HCT116 (cell line): Measurements from ENCODE around the gene DNAL4. TPM values are rescaled to one million over a fixed set of nuclear protein-coding genes. Genes with fewer than 3 reads are reported as not detected.

Source experiments
- ATAC-seq: fragments of 200-7000 bp; cut with Tn5 transposase; 2 replicates; pipeline ENCODE4 v1.9.1; 2020; ENCODE audit warnings: mild to moderate bottlenecking, moderate library complexity
- BruUV-seq: library from RNA; stranded (reverse); fragments of 400-500 nt; replicated peaks from 2 replicates; lab custom pipeline; 2021; lab: Mats Ljungman, UMichigan
- CTCF ChIA-PET: fragments of 300-600 bp; sonication (Branson Sonifier 250); formaldehyde crosslinking; loops from one replicate; lab custom pipeline; 2021; ENCODE audit warnings: antibody characterized with exemption; lab: Charles Lee
- POLR2A ChIA-PET: fragments of 300-600, 350-600 bp; sonication (Branson Sonifier 250); formaldehyde crosslinking; loops from one replicate; lab custom pipeline; 2021; ENCODE audit warnings: antibody characterized with exemption; lab: Charles Lee
- RAD21 ChIA-PET, 2 experiments: fragments of 300-600 bp; sonication (Branson Sonifier 250); formaldehyde crosslinking; loops; one replicate each; lab custom pipeline; 2023; ENCODE audit warnings: low total read pairs in 2 of 2; ENCODE audit not compliant: uncharacterized antibody in 2 of 2, unreplicated experiment in 2 of 2, low non-redundant PET in 1 of 2; lab: Charles Lee
- DNase-seq: peaks from one replicate; pipeline ENCODE4 v3.0.0-alpha.2; 2010; ENCODE audit warnings: low read depth, low spot score
- H2AFZ ChIP-seq: fragments of 200-600 bp; shearing (Covaris generic), sonication (generic); 2 replicates; pipeline ENCODE4 v1.6.1; 2017; ENCODE audit warnings: low read depth, mixed run types, mixed read lengths, antibody characterized with exemption, low read length; ENCODE audit not compliant: poor library complexity, severe bottlenecking
- H3K27ac ChIP-seq: 2 replicates; pipeline ENCODE4 v1.5.1; 2012; ENCODE audit warnings: low read depth, low read length
- H3K27me3 ChIP-seq: fragments of 200-600 bp; sonication (generic); 2 replicates; pipeline ENCODE4 v1.6.1; 2016; ENCODE audit warnings: mixed run types, low read length, mixed read lengths; ENCODE audit not compliant: insufficient read depth
- H3K36me3 ChIP-seq, 2 experiments: fragments of 200-500 bp in 1 of 2; fragments of 200-600 bp in 1 of 2; sonication (Bioruptor generic) in 1 of 2; sonication (generic) in 1 of 2; 2 replicates each; pipeline versions ENCODE4 v1.5.1 to v1.6.1; 2014 to 2016; ENCODE audit warnings: low read length in 2 of 2, inconsistent platforms in 1 of 2, mixed read lengths in 1 of 2, mixed run types in 1 of 2; ENCODE audit not compliant: insufficient read depth in 2 of 2, control insufficient read depth in 1 of 2
- H3K4me1 ChIP-seq, 2 experiments: fragments of 200-600 bp in 1 of 2; sonication (generic) in 1 of 2; 2 replicates each; pipeline versions ENCODE4 v1.5.1 to v1.6.1; 2012 to 2017; ENCODE audit warnings: low read length in 2 of 2, inconsistent platforms in 1 of 2, mild to moderate bottlenecking in 1 of 2, mixed read lengths in 1 of 2, mixed run types in 1 of 2, moderate library complexity in 1 of 2; ENCODE audit not compliant: insufficient read depth in 2 of 2, control insufficient read depth in 1 of 2
- H3K4me2 ChIP-seq: fragments of 200-600 bp; sonication (generic); 2 replicates; pipeline ENCODE4 v1.6.1; 2017; ENCODE audit warnings: mixed run types, low read length, mixed read lengths
- H3K4me3 ChIP-seq, 2 experiments: fragments of 200-600 bp in 1 of 2; sonication (generic) in 1 of 2; replicated peaks in 1 of 2; 2 replicates each; pipeline ENCODE4 v1.5.1; 2011 to 2016; ENCODE audit warnings: low read length in 2 of 2, control low read depth in 1 of 2, low read depth in 1 of 2, mild to moderate bottlenecking in 1 of 2, mixed read lengths in 1 of 2, mixed run types in 1 of 2
- H3K79me2 ChIP-seq: fragments of 200-600 bp; sonication (generic); 2 replicates; pipeline ENCODE4 v1.6.1; 2017; ENCODE audit warnings: mild to moderate bottlenecking, mixed run types, low read length, moderate library complexity, mixed read lengths; ENCODE audit not compliant: insufficient read depth
- H3K9ac ChIP-seq: fragments of 200-600 bp; sonication (generic); 2 replicates; pipeline ENCODE4 v1.6.1; 2016; ENCODE audit warnings: low read length, mixed read lengths
- H3K9me2 ChIP-seq: fragments of 200-600 bp; sonication (generic), shearing (Covaris generic); 2 replicates; pipeline ENCODE4 v1.6.1; 2017; ENCODE audit warnings: mixed run types, mild to moderate bottlenecking, moderate library complexity; ENCODE audit not compliant: insufficient read depth
- H3K9me3 ChIP-seq, 2 experiments: fragments of 200-500 bp in 1 of 2; fragments of 200-600 bp in 1 of 2; sonication (Bioruptor generic) in 1 of 2; sonication (generic) in 1 of 2; 2 replicates each; pipeline ENCODE4 v1.6.1; 2014 to 2017; ENCODE audit warnings: low read length in 2 of 2, mixed read lengths in 2 of 2, inconsistent platforms in 1 of 2, low read depth in 1 of 2, mild to moderate bottlenecking in 1 of 2, mixed run types in 1 of 2, moderate library complexity in 1 of 2; ENCODE audit not compliant: control insufficient read depth in 1 of 2, insufficient read depth in 1 of 2
- H4K20me1 ChIP-seq: fragments of 200-600 bp; sonication (generic), shearing (Covaris generic); 2 replicates; pipeline ENCODE4 v1.6.1; 2017; ENCODE audit warnings: mixed run types, mild to moderate bottlenecking, moderate library complexity; ENCODE audit not compliant: insufficient read depth
- FOSL1 ChIP-seq: IDR thresholded peaks from 2 replicates; pipeline ENCODE4 v1.6.1; 2012; ENCODE audit warnings: low read depth
- RAD21 ChIP-seq: IDR thresholded peaks from 2 replicates; pipeline ENCODE4 v1.6.1; 2012; ENCODE audit warnings: low read depth, mild to moderate bottlenecking
- intact Hi-C: fragments of 100-400 bp; cut with micrococcal nuclease; formaldehyde crosslinking; loops from 2 replicates; pipeline ENCODE4 v1.10.0; 2022
- total RNA-seq: library from RNA; stranded (reverse); gene quantifications from one replicate; pipeline ENCODE4 v1.2.1, GENCODE V29; 2021; ENCODE audit not compliant: unreplicated experiment
- TF ChIP-seq, protein P1 (sequence below): IDR thresholded peaks from 2 replicates; pipeline ENCODE4 v1.6.1; 2011; ENCODE audit warnings: mild to moderate bottlenecking, low read length, moderate library complexity; ENCODE audit not compliant: insufficient replicate concordance; ENCODE audit errors: extremely low read depth
- TF ChIP-seq, protein P2 (sequence below): IDR thresholded peaks from 2 replicates; pipeline ENCODE4 v1.6.1; 2012; ENCODE audit warnings: low read depth
- TF ChIP-seq, protein P3 (sequence below), 3 experiments: fragments of 200-600 bp in 1 of 3; sonication (generic) in 1 of 3; IDR thresholded peaks in 2 of 3; conservative IDR thresholded peaks in 1 of 3; 2 replicates each; pipeline ENCODE4 v1.5.1; 2012 to 2017; ENCODE audit warnings: low read depth in 2 of 3, low read length in 2 of 3, antibody characterized with exemption in 1 of 3, borderline replicate concordance in 1 of 3, control low read depth in 1 of 3, mild to moderate bottlenecking in 1 of 3, mixed read lengths in 1 of 3, mixed run types in 1 of 3, moderate library complexity in 1 of 3; ENCODE audit not compliant: insufficient read depth in 1 of 3

The DNAL4 gene
- total RNA-seq, 1 experiment from 2014 or later, result 18.3 TPM

DNA sequence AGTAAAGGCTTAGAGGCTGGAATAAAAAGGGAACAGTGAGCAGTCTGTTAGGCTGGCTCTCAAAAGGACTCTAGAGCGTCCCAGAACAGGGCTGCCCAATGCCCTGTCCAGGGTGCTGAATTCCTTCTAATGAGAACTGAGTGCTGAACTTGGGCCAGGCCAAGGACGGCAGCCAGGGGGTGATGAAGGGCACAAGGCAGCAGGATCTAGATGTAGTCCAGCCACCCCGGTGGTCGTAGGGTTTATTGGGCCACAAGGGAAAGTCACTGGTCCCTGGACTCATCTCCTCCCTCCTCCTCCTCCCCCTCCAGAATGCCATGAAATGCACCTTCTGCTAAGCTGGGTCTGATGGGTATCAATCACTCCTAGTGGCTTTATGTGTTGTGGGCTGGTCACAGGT, 30.6 kb upstream of the DNAL4 start:
- no peak for DNase-seq
- no peaks in the 10 kb centered on the region for H3K9me2 ChIP-seq
- no peaks in the 10 kb centered on the region for H4K20me1 ChIP-seq
- H3K9ac ChIP-seq, result no peak overlapping the region
- BruUV-seq, result no TSS peak
- TF ChIP-seq FOSL1, result no peak
- TF ChIP-seq, protein P1, sequence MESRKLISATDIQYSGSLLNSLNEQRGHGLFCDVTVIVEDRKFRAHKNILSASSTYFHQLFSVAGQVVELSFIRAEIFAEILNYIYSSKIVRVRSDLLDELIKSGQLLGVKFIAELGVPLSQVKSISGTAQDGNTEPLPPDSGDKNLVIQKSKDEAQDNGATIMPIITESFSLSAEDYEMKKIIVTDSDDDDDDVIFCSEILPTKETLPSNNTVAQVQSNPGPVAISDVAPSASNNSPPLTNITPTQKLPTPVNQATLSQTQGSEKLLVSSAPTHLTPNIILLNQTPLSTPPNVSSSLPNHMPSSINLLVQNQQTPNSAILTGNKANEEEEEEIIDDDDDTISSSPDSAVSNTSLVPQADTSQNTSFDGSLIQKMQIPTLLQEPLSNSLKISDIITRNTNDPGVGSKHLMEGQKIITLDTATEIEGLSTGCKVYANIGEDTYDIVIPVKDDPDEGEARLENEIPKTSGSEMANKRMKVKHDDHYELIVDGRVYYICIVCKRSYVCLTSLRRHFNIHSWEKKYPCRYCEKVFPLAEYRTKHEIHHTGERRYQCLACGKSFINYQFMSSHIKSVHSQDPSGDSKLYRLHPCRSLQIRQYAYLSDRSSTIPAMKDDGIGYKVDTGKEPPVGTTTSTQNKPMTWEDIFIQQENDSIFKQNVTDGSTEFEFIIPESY, result no peak
- TF ChIP-seq, protein P2, sequence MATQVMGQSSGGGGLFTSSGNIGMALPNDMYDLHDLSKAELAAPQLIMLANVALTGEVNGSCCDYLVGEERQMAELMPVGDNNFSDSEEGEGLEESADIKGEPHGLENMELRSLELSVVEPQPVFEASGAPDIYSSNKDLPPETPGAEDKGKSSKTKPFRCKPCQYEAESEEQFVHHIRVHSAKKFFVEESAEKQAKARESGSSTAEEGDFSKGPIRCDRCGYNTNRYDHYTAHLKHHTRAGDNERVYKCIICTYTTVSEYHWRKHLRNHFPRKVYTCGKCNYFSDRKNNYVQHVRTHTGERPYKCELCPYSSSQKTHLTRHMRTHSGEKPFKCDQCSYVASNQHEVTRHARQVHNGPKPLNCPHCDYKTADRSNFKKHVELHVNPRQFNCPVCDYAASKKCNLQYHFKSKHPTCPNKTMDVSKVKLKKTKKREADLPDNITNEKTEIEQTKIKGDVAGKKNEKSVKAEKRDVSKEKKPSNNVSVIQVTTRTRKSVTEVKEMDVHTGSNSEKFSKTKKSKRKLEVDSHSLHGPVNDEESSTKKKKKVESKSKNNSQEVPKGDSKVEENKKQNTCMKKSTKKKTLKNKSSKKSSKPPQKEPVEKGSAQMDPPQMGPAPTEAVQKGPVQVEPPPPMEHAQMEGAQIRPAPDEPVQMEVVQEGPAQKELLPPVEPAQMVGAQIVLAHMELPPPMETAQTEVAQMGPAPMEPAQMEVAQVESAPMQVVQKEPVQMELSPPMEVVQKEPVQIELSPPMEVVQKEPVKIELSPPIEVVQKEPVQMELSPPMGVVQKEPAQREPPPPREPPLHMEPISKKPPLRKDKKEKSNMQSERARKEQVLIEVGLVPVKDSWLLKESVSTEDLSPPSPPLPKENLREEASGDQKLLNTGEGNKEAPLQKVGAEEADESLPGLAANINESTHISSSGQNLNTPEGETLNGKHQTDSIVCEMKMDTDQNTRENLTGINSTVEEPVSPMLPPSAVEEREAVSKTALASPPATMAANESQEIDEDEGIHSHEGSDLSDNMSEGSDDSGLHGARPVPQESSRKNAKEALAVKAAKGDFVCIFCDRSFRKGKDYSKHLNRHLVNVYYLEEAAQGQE, result peak; percentile 94
- TF ChIP-seq RAD21, result peak; percentile 17; the same call in 1 of the 2 replicates
- TF ChIP-seq, protein P3, sequence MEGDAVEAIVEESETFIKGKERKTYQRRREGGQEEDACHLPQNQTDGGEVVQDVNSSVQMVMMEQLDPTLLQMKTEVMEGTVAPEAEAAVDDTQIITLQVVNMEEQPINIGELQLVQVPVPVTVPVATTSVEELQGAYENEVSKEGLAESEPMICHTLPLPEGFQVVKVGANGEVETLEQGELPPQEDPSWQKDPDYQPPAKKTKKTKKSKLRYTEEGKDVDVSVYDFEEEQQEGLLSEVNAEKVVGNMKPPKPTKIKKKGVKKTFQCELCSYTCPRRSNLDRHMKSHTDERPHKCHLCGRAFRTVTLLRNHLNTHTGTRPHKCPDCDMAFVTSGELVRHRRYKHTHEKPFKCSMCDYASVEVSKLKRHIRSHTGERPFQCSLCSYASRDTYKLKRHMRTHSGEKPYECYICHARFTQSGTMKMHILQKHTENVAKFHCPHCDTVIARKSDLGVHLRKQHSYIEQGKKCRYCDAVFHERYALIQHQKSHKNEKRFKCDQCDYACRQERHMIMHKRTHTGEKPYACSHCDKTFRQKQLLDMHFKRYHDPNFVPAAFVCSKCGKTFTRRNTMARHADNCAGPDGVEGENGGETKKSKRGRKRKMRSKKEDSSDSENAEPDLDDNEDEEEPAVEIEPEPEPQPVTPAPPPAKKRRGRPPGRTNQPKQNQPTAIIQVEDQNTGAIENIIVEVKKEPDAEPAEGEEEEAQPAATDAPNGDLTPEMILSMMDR (IDR thresholded peaks at IDR 0.05 in 2 of 3, conservative IDR thresholded peaks at IDR 0.05 in 1 of 3; ENCODE audit: borderline replicate concordance in 1 of 3, insufficient read depth in 1 of 3, low read depth in 2 of 3, low read length in 2 of 3), result peak in 2 of 3 experiments; percentile 57 to 76; a peak in 4 of 6 replicates
- TF ChIP-seq, all 23 proteins: peak for 3
- Histone ChIP-seq H2AFZ (no peak overlapping the region), H3K4me1 (no peaks in the 10 kb centered on the region), H3K9me3 (no peaks in the 10 kb centered on the region), H3K36me3 (no peaks in the 10 kb centered on the region), H3K27me3 (no peaks in the 10 kb centered on the region; the same call in 1 of the 2 replicates), H3K4me2 (no peak overlapping the region), H3K27ac (no peak overlapping the region), H3K4me3 (no peak overlapping the region), H3K79me2 (no peaks in the 10 kb centered on the region)
- ChIA-PET CTCF (no interaction called here), RAD21 (no interaction called here), POLR2A (no interaction called here)
- intact Hi-C loops, result no loop called here
- ATAC-seq, result peak; percentile 92
